K562 treated with DMSO at 1 percent for 12 hours (cell line): Measurements from ENCODE around the gene SH3RF1. TPM values are rescaled to one million over a fixed set of nuclear protein-coding genes. Genes with fewer than 3 reads are reported as not detected.

Experiments used
- total RNA-seq: library from RNA; unstranded; fragments of 300-600 nt; gene quantifications from 2 replicates; pipeline ENCODE4 v1.2.3, GENCODE V29; 2022; ENCODE audit not compliant: insufficient read depth

The SH3RF1 gene
- 0.41 TPM in 1 of 2 replicates, not detected in the other for total RNA-seq

GRCh38 chr4:169270810-169271691 lies at the start of gene SH3RF1:
TSS of gene SH3RF1 (minus strand) at chr4:169270956. CDS start at chr4:169269212, 1,744 bp downstream.

